GM19035 (cell line): Measurements from ENCODE around the gene PRUNE1.

Experiments used
- ATAC-seq: cut with Tn5 transposase; IDR thresholded peaks from one replicate; pipeline ENCODE4 v1.9.1; 2021; ENCODE audit not compliant: unreplicated experiment

The PRUNE1 gene

DNA sequence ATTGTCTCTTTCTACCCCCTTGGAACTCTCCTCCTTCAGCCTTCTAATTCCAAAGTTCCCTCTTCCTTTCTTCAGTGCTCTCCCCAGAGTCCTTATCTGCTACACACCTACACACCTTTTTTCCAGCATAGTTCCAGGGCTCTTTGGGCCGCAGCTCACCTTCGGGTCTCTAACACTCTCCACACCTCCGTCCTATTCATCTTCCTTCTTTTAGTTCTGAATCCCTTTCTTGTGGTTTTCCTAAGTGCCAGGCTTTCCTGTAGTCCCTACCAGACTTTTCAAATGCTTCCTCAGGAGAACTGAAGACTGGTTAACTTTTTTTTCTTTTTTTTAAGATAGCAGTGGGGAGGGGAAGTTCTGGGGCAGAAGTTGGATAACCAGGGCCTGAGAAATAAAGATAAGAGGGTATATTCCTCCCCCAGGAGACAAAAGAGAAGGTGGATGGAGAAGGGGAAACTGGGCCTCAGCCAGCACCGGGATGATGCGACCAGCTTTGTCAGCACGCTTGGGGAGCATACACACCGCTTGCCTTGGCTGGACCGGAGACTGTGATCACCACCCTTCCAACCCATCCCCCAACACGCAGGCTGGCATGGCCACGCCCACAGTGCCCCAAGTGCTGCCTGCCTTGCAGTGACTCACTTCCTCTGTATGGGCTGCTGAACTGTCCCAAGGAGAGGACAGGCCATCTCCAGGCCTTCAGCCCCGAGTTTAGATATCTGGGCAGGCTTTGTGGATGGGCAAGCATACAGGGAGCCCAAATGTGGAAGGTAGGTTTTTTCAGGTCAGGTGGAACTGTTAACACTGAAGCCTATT, 31.2 kb upstream of the PRUNE1 start:
- ATAC-seq = no peak

DNA sequence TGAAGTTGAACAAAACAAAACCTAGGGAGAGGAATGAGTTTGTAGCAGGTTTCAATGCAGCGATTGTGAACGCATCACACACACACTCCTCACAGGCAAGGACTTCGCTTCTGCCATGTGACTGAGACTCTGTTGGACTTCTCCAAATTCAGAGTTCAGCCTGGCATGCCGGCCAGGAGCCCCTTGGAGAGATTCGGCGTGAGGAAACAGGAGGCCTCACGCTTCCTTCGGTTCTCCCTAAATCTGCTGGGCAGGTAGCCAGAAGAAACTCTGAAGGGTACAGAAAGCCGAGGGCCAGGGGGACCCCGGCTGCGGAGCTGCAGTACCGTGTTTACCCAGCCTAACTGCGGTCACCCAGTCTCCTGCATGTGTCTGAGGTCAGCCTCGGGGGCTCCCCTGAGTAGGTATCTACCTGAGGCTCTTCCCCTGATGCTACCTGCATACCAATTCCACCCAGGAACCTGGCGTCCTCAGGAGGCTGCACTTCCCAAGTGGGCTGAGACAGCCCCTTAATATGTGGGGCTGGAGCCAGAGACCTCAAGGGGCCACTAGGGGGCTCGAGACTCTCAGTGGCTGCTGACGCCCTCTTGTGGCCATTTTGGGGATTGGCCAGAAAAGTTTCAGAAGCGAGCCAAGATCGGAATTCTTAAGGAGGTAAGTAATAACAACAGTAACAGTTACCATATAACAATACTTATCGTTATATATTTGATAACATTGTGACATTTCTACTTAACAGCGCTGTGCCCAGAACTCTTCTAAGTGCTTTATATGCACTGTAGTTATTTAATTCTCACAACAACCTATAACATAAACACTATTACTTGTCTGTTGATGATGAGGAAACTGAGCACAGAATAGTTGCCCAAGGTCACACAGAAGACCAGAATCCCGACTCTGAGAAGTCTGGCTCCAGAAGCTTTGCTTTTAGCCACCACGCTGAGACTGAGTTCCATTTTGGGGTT, 28.9 kb upstream of the PRUNE1 start:
- peak; percentile 44 for ATAC-seq

DNA sequence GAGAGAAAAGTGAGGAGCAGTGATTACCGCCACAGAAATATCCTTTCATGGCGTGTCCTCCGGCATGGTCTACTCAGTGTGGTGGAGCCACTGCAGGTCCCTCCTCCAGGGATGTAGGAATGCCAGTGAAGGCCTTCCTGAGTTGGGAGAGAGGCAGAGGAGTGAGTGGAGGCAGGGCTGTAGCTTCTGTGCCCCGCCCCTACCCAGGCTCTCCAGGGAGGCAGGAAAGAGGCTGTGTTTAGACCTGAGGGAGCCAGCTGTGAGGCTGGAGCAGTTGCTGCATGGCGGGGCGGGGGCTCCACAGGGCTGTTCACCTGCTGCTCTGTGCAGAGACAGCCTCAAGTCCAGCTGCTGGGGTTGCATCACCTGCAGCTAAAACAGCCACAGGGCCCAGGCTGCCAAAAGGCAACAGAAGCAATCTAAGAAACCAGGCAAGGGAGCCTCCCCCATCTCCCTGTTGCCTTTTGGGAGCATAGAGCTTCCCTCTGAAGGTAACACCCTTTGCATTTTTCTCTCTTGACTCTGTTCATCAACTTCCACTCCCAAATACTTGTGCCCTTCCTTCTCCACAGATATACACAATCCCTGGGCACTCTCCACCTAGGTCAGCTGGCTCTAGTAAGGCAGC, 27.0 kb upstream of the PRUNE1 start:
- no peak for ATAC-seq

DNA sequence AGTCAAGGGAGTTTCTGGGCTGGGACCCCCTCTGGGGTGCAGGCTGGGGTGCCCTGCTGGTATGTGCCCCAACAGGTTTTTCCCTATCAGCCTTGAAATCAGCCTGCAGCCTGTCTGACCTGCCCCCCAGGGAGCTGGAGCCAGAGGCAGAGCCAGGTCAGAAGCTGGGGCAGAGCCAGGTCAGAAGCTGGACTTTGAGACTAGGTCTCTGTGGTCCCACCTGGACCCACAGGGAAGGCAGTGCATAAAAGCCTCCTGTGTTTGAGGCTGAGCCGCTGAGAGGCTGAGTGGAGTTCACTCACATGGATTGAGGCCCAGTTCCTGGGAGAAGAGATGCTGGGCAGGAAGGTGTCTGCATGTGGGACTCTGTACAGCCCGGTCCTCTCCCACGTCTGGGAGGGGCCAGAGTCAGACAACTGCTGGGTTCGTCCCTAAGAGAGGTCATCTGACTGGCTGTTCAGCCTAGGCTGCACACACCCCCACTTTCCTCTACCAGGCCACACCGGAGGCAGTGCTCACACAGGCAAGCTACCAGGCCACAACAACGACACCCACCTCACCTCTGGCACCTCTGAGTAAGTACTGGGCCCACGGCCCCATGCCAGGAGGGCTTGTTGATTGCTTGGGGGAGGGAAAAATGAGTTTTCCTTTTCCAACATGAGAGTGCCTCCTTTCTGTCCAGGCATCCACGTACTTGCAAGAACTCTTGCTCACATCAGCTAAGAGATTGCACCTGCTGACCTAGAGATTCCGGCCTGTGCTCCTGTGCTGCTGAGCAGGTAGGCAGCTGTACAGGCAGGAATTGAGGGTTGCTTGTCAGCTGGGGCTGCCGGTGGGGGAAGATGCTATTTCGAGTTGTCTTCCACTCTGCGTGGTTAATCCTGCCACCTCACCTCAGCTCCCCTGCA, 26.2 kb upstream of the PRUNE1 start, which contains the start of gene ANXA9:
Gene ANXA9 (plus strand): TSS at position 488 of the 908 bp plus-strand sequence. CDS start 814 bp downstream, outside the sequence.
- ATAC-seq = no peak

GRCh38 chr1:150985179-150985825, 22.9 kb upstream of the PRUNE1 start:
- ATAC-seq = no peak

GRCh38 chr1:150987924-150988323, 20.3 kb upstream of the PRUNE1 start:
- no peak for ATAC-seq

GRCh38 chr1:150992626-150993025, 15.6 kb upstream of the PRUNE1 start:
- ATAC-seq = no peak

DNA sequence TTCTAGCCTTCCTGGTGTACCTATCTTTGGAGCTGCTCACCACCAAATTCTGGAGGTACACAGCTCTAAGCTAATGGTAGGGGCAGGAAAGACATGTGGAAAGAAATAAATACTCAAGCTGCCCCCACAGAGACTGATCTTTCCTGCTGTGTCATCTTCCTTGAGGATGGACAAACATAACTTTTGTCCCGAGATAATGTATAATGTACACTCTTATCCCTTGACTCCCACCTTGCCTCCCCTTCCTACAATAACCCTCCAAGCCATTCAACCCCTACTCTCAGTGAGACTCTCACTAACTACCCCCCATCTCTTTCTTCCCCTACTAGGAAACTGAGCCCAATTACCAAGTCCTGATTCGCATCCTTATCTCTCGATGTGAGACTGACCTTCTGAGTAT, 14.0 kb upstream of the PRUNE1 start:
- ATAC-seq = no peak

DNA sequence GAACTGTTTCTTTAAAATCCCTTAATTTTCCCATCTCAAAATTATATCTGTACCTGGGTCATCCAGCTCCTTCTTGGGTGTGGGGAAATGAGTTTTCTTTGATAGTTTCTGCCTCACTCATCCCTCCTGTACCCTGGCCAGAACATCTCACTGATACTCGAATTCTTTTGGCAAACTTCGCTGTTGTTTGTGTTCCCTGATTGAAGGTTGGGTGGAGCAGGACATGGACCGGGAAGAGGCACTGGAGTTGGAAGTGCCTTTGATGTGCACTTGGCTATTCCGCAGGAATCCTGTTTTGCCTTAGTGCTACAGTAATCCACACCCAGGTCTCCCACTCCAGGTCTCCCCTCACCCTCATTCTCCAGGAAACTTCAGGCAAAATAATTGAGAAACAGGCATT, 12.8 kb upstream of the PRUNE1 start:
- ATAC-seq = no peak

GRCh38 chr1:150995896-150996295, 12.4 kb upstream of the PRUNE1 start:
- ATAC-seq = no peak

DNA sequence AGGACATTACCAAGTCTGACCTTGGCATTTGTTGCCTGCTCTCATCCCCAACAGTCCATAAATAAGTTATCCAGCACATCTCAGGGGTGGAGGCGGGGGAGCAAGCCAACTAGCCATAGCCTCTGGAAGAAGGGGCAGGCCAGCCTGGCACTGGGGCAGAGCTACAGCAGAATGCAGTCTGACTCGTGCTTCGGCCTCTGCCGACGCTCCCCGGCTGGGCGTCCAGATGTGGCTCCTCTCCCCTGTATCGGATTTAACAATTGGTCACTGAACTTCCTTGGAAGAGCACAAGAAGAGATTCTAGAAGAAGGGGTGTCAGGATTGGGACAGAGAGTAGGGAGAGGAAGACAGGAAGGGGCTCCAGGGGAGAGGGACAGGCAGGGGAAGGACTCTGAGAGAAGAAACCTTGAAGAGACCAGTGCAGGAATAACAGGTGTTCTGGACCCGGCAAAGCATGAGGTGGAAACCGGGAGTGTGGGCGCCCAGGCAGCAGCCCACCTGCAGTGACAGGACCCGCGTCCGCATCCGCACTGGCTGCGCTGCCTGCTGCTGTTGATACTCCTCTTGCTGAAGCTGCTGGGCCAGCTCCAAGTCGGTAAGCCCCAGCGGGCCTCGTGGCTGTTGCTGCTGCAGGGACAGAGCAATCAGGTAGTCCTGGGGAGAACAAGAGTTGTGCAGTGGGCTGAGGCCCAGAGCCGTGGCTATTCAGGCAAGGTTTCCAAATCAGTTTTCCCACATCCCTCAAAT, 10.9 kb upstream of the PRUNE1 start:
- no peak for ATAC-seq

GRCh38 chr1:150997949-150998348, 10.3 kb upstream of the PRUNE1 start:
- no peak for ATAC-seq

DNA sequence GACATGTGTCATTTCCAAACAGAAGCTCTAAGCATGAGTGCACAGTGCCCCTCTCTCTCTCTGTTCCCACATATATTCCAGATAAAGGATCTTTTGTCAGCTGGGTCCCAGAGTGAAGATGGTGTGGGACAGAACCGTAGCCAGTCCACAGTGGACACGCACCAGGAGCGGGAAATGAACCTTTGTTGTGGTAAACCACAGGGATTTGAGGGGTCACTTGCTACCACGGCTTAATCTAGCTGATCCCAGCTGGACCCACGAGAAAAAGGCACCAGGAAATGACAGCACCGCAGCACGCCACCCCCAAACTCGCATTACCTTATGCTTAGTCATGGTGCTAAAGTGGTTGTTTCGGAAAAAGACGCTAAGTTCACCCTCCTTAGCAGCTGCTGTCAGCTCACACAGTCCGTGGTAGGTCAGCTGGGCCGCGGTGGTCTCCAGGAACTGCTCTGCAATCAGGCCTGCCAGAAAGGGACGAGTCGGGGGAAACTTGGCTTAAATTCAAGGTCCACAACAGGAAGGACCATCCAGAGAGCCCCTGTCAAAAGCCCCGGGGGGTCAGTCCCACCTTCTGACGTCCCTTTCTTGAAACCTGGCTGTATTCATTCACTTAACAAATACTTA, 9.1 kb upstream of the PRUNE1 start:
- ATAC-seq = no peak

DNA sequence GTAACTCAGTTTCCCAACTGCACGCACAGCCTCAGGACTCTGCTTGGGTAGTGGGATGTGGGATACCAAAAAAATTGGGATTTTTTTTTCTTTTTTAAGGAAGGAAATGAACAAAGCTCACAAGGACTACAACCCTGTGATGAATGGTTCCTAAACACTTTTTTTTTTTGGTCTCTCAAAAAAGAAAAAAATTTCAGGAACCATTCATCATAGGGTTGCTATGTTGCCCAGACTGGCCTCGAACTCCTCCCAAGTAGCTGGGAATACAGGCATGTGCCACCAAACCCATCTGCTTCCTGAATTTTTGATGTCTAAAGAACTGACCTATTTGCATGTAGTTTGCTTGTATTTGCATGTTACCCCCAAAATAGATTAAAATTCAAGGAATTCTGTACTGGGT, 8.3 kb upstream of the PRUNE1 start:
- ATAC-seq = no peak

- ATAC-seq = no peak
These were observed 7.8 kb upstream of the PRUNE1 start for GRCh38 chr1:151000408-151000807.

GRCh38 chr1:151001602-151002001, 6.6 kb upstream of the PRUNE1 start:
- no peak for ATAC-seq

- no peak for ATAC-seq
These were observed 6.2 kb upstream of the PRUNE1 start for GRCh38 chr1:151002051-151002450.

- no peak for ATAC-seq
These were observed 5.6 kb upstream of the PRUNE1 start for GRCh38 chr1:151002611-151003010.

- ATAC-seq = no peak
These were observed 5.1 kb upstream of the PRUNE1 start for GRCh38 chr1:151003180-151003579.
